ENCODE results near the gene BASP1.

BASP1 gene, protein sequence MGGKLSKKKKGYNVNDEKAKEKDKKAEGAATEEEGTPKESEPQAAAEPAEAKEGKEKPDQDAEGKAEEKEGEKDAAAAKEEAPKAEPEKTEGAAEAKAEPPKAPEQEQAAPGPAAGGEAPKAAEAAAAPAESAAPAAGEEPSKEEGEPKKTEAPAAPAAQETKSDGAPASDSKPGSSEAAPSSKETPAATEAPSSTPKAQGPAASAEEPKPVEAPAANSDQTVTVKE

DNA sequence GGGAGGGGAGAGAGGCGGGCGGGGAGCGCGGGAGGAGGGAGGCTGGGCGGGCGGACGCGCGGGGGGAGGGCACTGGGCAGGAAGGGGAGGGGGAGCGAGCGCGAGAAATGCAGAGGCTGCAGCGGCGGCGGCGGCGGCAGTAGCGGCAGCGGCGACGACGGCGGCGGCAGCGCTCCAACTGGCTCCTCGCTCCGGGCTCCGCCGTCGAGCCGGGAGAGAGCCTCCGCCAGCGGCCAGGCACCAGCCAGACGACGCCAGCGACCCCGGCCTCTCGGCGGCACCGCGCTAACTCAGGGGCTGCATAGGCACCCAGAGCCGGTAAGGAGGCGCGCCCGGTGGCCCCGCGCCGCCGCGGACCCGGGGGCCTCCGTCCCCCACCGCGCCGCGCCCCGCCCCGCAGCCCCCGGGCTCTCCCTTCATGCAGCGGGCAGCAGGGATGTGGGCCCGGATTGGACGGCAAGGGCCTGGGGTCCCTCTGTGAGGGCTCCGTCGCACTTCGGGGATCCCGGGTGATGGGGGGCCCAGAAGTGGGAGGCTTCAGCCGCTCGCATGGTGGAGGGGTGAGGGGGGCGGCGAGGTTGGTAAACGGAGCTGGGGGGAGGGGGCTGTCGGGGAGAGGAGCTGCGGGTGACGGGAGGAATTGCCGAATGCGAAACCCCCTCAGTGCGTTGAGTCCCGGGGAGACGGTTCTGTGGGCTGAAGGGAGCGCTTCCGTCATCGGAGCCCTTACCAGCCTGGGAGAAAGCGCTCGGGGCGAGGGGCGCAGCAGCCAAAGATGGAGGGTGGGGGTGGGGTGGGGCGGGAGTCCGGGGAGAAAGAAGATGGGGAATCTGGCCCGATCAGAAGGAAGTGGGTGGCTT is at the start of gene BASP1:
BASP1 (plus strand) TSS at position 139 of the 860 bp plus-strand sequence. CDS start 57,586 bp downstream, outside the sequence.
- DNase-seq (ENCODE audit: extremely low read depth in 1 of 2, low read depth in 1 of 2): no peak

DNA sequence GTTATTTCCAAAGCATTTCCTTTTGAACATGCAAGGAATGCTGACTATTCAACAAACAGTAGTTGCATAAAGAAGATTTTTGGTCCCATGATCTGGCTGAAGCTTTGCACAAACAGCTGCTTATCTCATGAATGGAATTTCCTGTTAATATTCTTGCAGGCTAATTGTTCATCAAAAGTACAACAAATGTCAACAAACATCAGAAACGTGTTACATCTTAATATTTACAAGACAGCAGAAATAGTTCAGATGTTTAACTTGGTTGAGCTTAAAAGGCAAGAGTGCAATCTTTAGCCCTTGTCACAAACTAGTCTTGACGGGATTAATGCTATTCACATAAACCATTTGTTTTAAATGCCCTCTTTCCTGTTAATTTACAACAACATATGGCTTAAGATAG is 47.9 kb upstream of the BASP1 start:
- no peak for DNase-seq (ENCODE audit: extremely low read depth in 1 of 2, low read depth in 1 of 2)

DNA sequence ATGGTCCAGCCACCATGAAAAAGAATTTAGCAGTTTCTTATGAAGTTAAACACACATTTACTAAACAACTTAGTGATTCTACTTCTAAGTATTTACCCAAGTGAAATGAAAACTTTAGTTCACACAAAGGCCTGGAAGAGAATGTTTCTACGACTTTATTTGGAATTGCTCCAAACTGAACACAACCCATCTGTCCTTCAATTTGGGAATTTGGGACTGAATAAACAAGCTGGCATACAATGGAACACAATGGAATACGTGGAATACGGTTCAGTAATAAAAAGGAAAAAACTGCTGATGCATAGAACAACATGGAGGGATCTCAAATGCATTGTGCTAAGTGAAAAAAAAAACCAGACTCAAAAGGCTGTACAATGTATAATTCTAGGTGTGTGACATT is 44.6 kb upstream of the BASP1 start:
- DNase-seq (ENCODE audit: extremely low read depth in 1 of 2, low read depth in 1 of 2): no peak

DNA sequence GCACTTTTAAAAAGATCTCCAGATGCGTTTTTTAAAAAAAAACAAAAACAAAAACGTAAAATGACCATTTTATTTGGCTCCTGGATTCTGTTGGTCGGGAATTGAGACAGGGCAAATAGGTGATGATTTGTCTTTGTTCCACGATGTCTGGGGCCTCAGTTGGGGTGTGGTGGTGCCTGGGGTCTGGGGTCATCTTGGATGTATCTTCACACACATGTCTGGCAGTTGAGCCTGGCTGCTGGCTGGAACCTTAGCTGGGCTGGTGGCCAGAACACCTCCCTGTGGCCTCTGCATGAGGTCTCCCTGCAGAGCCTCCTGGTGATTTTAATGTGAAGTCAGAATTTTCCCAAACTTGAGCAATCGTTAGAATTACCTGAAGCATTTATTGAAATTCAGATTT is 42.5 kb upstream of the BASP1 start:
- DNase-seq (ENCODE audit: extremely low read depth in 1 of 2, low read depth in 1 of 2): no peak

DNA sequence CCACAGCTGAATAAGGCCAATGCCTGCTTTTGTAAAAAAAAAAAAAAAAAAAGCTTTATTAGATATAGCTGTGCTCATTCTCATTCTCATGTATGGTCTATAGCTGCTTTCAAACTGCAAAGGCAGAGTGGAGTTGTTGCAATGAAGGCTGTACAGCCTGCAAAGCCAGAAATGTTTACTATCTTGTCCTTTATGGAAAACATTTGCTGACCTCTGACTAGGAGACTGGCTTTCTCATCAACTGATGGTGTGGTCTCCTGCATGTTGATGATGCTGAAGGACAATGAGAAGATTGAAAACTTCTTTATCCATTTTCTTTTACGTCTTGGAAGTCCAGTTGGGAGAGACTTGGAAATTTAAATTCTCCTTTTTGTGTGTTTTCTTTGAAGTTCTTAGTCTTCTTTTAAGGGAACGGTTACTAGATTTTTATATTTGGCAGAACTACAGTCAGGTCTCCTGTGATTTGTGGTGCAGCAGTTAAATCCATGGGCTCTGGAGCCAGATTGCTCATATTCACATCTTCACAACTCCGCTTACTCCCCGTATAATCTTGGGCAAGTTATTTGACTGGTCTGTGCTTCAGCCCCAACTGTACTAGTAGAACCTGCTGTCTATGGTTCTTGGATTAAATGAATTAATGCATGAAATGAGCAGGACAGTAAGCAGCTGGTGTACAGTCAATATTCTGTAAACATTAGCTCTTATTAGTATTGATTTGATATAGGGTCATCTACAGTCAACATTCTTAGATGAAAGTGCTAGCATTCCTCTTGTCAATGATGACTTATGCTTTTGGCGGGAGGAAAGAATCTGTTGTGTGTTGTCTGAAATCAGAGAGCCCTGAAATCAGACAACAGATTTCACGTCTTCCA is 39.7 kb upstream of the BASP1 start:
- no peak for DNase-seq (ENCODE audit: extremely low read depth in 1 of 2, low read depth in 1 of 2)

DNA sequence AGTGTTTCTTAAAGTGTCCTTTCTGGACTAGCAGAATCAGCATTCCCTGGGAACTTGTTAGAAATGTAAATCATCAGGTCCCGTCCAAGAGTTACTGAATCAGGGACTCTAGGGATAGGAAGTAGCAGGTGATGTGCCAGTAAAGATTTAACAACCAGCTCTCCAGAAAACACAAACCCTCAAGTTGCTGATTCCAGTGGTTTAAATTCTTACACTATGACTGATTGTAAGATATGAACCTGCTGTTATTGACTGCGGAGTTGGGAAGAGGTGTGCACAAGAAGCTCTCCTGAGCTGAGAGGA is 39.1 kb upstream of the BASP1 start:
- DNase-seq (ENCODE audit: extremely low read depth in 1 of 2, low read depth in 1 of 2): no peak

DNA sequence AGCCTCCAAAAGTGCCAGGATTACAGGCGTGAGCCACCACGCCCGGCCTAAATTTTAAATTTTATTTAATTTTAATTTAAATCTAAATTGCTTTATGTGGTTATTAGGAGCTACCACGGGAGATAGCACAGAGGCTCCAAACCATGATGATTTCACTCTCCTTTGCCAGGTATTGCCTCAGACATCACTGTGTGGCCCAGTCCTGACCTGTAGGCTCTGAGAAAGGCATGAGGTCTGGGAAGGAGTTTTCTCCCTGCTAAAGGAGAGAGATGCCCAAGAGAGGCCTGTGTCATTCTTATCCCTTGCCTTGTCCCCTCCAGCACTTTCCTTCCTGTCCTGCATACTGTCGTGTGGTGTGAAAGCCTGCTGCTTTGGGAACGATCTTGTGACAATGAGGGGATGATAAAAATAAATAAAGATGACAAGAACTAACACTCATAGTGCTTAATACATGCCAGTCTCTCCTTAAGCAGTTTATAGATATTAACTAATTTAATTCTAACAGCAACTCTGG is 37.0 kb upstream of the BASP1 start:
- no peak for DNase-seq (ENCODE audit: extremely low read depth in 1 of 2, low read depth in 1 of 2)

DNA sequence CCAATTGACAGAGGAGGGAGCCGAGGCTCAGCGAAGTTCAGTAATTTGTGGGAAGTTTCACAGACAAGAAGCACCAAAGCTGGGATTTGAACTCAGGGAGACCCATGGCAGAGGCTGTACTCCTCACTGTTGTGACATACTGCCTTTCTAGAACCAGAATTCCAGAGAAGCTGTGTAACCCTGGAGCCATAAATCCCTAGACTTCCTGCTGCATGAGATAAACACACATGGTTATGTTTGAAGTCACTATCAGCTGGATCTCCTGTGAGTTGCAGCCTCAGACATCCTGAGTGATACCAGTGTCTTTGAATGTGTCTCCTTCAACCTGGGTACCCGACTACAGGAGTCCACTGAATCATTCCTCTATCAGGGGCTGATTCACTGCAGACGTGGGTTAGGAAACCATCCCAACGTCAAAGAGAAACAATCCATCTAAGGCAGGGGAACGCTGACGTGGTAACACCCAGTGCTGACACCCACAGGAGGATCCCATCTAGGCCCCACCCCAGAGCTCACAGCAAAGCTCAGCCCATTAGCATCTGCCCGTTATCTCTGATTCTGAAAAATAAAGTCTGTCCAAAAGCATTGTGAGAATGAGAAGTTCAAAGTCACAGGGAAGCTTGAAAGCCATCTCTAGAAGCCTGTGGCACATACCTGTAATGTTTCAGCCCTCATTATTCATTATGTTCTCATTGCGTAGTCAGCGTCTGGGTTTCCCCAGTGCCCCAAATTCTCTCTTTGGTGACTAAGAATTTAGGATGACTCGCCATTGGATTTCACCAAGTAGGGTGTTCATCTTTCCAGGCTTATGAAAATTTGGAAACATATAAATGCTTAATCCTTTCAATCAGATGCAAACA is 36.3 kb upstream of the BASP1 start:
- peak in 1 of 2 donors; percentile 4 for DNase-seq (ENCODE audit: extremely low read depth in 1 of 2, low read depth in 1 of 2)

DNA sequence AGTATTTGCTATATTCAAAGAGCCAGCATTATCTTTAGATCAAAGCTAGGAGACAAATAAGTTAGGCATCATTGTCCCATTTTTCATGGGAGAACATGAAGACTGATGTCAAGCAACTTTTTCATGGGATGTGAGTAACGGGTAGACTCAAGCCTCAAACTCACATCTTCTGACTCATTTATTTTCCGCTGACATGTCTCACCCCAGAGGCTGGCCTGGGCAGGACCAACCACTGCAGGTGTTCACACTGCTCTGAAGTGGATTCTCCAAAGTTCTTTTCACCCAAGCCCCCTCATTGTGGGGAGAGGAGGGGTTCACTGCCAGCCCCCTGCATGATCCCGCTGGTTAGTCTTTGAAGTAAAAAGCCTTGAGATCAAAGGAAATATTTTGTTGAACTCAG is 34.9 kb upstream of the BASP1 start:
- DNase-seq (ENCODE audit: extremely low read depth in 1 of 2, low read depth in 1 of 2): no peak

DNA sequence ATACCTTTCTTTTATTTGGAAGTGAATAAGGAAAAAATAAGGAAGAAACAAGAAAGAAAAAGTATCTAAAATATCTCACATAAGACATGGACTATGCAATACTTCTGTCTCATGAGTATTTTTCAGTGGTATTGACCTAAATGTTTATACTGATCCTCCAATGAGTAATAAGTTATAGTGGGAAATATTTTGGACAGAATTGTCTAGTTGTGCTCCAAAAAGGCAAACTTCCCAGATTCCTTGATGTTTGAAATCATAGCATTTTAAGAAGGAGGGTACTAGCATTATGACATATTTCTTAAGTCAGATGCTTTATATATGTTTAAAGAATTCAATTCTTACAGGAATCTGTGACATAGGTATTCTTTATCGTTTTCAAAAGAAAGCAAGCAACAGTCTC is 34.5 kb upstream of the BASP1 start:
- DNase-seq (ENCODE audit: extremely low read depth in 1 of 2, low read depth in 1 of 2): no peak

DNA sequence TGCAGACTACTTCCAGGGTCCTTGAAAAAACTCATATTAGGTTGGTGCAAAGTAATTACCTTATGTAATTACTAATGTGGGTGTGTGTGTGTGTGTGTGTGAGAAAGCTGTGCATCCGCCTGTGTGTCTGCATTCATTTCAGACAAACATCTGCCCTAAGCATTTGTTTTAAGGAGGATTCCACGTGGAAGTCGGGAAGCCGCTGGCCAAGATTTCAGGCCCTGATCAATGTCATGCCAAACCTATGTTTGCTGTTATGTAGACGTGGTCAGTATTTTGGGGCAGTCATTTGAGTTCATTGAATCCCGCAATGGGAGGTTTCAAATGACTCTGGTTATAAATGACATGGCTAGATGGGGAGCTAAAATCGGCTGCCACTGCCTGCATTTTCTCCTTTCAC is 33.6 kb upstream of the BASP1 start:
- DNase-seq (ENCODE audit: extremely low read depth in 1 of 2, low read depth in 1 of 2): no peak

DNA sequence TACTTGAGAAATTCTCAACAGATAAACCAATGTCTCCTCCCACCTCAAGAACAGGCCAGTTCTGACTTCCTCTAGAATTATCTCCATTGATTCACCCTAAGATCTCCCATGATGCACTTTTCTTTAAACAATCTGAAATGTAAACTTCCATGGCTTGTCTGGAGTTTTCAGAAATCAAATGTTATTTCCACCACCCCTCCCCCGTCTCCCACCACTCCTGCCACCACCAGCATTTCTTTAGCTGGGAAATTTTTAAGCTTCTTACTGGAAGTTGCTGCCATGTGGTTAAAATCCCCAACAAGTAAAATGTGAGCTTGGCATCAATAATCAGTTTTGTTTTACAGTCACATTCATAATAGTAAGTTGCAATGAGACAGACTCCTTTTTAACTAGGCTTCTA is 32.8 kb upstream of the BASP1 start:
- DNase-seq (ENCODE audit: extremely low read depth in 1 of 2, low read depth in 1 of 2): no peak

DNA sequence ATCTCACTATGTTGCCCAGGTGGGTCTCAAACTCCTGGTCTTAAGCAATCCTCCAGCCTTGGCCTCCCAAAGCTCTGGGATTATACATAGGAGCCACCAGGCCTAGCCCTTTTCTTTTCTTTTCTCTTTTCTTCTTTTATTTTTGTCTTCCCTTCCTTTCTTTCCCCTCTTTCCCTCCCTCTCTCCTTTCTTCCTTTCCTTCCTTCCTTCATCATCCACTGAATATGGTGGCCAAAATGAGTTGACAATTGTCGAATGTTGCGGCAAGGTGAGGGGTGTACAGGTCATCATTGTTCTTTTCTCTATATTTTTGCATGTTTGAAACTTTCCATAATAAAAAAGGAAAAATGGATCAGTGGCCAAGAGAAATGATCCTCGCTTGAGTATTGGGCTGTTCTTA is 32.1 kb upstream of the BASP1 start:
- DNase-seq (ENCODE audit: extremely low read depth in 1 of 2, low read depth in 1 of 2): no peak

DNA sequence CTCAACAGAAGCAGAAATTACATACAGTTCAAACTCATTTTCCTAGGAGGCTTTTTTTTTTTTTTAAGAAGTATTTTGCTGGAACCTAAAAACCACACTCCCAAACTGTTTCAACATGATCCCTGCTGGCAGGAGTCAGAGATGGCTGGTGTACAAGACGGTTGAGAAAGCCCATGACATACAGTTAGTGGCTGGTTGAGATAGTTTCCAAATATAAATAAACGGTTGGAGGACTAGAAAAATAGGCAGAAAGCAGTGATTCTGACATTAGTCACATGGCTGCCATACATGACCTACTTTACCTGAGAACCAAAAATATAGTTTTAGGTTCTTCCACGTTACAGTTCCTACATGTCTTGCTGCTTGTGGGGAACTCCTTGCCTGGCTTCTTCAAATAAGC is 31.7 kb upstream of the BASP1 start:
- no peak for DNase-seq (ENCODE audit: extremely low read depth in 1 of 2, low read depth in 1 of 2)

DNA sequence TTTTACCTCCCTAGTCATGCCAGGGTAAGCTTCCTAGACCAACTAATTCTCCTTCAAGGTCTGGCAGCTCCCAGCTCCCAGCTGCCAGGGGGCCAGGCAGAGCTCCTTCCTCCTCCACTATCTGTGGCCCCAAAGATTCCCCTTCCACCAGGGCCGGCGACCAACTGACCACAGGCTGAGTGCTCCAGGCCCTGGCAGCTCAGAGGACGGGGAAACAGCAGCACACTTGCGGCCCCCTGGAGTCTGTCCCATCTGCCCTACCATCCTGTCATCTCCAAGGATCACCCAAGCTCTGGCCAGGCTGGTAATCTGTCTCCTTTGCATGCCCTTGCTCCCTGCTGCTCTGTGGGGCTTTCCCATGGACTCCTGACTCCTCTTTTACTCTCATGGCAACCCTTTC is 31.2 kb upstream of the BASP1 start:
- no peak for DNase-seq (ENCODE audit: extremely low read depth in 1 of 2, low read depth in 1 of 2)

DNA sequence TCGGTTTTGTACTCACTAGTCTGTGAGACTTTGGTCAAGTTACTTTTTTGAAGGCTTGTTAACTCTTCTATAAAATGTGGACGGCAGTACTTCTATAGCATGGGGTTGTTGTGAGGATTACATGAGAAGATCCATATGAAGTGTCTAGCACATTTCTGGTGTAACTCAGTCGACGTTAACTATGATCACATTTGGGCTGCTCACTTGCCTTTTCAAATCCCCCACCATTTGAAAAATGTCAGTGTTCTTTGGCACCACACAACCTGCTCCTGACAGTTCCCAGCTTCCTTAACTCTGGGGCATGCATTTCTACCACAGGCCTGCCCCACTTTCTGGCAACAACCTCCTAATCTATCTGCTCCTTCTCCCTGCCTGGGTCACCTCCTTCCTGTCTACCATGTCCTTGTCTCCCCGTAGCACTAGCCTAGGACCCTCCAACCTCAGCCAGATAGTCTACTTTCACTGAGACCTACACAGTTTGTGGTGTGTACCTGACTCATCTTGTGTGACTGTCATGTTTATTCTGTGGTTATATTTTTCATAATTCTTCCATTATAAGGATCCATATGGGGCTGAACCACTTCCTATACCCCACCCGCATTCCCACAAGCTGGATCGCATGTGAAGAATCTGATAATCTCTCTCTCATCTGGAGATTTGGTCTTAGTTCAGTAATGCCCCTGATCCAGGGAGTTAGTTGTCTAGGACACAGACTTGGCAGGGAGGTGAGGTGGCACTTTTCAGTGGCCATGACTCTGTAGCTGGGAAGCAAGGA is 30.2 kb upstream of the BASP1 start:
- DNase-seq (ENCODE audit: extremely low read depth in 1 of 2, low read depth in 1 of 2): no peak

DNA sequence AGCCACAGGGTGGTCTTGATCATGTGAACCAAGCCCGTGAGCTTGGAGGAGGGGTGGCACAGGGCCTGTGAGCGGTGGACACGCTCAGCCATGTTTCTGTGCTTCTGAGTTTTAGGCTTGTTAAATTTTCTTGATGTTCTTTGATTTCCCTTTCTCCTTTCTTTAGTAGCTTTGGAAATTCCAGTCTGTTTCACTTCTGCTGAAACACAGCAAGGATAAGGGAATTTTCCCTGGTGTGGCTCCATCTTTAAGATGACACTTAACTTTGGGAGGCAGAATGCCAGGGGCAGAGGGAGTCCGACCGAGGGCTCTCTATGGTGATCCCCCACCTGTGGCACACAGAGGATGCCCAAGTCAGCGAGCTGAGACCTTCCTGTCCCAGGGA is 29.7 kb upstream of the BASP1 start:
- DNase-seq (ENCODE audit: extremely low read depth in 1 of 2, low read depth in 1 of 2): no peak

DNA sequence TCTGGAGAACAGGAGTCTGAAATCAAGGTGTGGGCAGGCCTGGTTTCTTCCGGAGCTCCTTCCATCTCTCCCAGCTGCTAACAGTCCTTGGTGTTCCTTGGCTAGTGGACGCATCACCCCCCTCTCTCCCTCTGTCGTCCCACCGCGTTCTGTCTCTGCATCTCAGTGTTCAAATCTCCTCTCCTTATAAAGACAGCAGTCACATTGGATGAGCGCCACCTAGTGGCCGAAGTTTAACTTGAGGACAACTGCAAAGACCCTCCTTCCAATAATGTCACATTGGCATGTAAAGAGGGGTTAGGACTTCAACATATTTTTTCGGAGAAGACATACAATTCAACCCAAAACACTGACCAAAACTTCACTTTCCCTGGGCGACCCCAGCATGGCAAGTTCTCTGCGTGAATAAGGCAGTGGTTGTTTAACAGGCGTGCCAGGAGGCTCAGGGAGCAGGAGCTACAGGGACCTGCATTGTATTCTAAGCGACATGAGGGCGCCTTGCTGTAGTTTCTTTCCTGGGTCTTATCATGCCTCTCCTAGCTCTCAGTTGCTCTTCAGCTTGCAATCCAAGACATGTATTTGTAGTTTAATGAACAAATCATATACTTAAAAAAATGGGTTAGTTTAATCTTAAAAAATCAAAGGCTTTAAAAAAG is 27.9 kb upstream of the BASP1 start:
- DNase-seq (ENCODE audit: extremely low read depth in 1 of 2, low read depth in 1 of 2): peak; percentile 18 to 45

DNA sequence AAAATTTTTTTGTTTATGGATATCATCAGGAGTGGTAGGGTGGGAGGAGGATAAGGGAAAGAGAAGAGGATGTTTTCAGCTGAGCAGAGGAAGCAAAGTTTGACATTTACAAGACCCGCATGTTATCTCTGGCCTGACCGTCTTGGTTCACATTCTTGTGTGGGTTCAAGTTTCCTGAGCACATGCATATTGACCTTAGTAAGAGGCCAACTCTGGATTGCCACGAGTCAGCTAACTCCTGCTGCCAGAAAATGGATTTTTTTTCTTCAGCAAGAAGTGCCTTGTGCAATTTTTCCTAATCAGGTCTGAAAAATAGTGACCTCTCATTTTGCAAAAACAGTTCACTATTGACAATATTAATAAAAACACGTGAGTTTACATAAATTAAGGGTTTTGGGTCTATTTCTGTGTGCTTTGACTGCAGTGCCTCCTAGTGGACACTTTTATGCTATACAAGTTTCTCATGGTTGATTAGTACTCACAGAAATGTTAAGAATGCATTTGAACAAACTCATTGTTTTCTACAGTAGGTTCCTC is 27.1 kb upstream of the BASP1 start:
- DNase-seq (ENCODE audit: extremely low read depth in 1 of 2, low read depth in 1 of 2): no peak
